GM12878 (cell line): ENCODE data around the gene CFAP161. TPM values are rescaled to one million over a fixed set of nuclear protein-coding genes. Genes with fewer than 3 reads are reported as not detected.

Experiments
- ATAC-seq: fragments of 200-7000 bp; cut with Tn5 transposase; 3 replicates; pipeline ENCODE4 v1.9.1; 2020; ENCODE audit warnings: mild to moderate bottlenecking, moderate library complexity
- BruUV-seq: library from RNA; stranded (reverse); fragments of 400-500 nt; replicated peaks from 2 replicates; lab custom pipeline; 2021; lab: Mats Ljungman, UMichigan
- CTCF ChIA-PET: fragments of 300-600 bp; sonication (Branson Sonifier 250); formaldehyde crosslinking; extraction: SDS; loops from one replicate; lab custom pipeline; 2021; ENCODE audit warnings: inconsistent platforms; lab: Yijun Ruan, JAX
- POLR2A ChIA-PET: fragments of 350-600 bp; formaldehyde crosslinking; extraction: SDS; loops from one replicate; lab custom pipeline; 2021; ENCODE audit warnings: inconsistent platforms; lab: Charles Lee
- RAD21 ChIA-PET: fragments of 300-600 bp; sonication (Branson Sonifier 250); formaldehyde crosslinking; loops from one replicate; lab custom pipeline; 2023; ENCODE audit warnings: antibody characterized with exemption; ENCODE audit not compliant: unreplicated experiment; lab: Charles Lee
- SMC1A ChIA-PET: fragments of 300-600 bp; sonication (Branson Sonifier 250); formaldehyde crosslinking; loops from one replicate; lab custom pipeline; 2023; ENCODE audit not compliant: unreplicated experiment, uncharacterized antibody; lab: Charles Lee
- DNase-seq: peaks from one replicate; pipeline ENCODE4 v3.0.0-alpha.2; 2011; ENCODE audit warnings: low read depth, low spot score
- FAIRE-seq: peaks from 3 replicates; lab custom pipeline; 2011; peaks lifted over from hg19 to GRCh38; lab: Jason Lieb, UNC
- H2AFZ ChIP-seq: 2 replicates; pipeline ENCODE4 v1.6.0; 2011; ENCODE audit warnings: low read depth, low read length, control low read depth; ENCODE audit not compliant: control insufficient read depth
- H3K27ac ChIP-seq: 2 replicates; pipeline ENCODE4 v1.5.1; 2011; ENCODE audit warnings: control low read depth; ENCODE audit not compliant: control insufficient read depth, insufficient read depth
- H3K27me3 ChIP-seq, 2 experiments: replicated peaks in 1 of 2; 2 replicates each; pipeline versions ENCODE4 v1.6.0 to v1.6.1; 2011; ENCODE audit warnings: low read length in 1 of 2; ENCODE audit not compliant: control insufficient read depth in 2 of 2, insufficient read depth in 2 of 2
- H3K36me3 ChIP-seq, 2 experiments: 2 replicates each; pipeline ENCODE4 v1.5.1; 2011; ENCODE audit warnings: low read length in 1 of 2; ENCODE audit not compliant: control insufficient read depth in 2 of 2, insufficient read depth in 2 of 2
- H3K4me1 ChIP-seq: 2 replicates; pipeline ENCODE4 v1.6.1; 2011; ENCODE audit warnings: mild to moderate bottlenecking, low read length, moderate library complexity, mixed read lengths; ENCODE audit not compliant: control insufficient read depth, insufficient read depth
- H3K4me2 ChIP-seq: 2 replicates; pipeline ENCODE4 v1.6.0; 2011; ENCODE audit warnings: control low read depth; ENCODE audit not compliant: control insufficient read depth, insufficient read depth
- H3K4me3 ChIP-seq: fragments of 200-600 bp; sonication (generic); 2 replicates; pipeline ENCODE4 v1.5.1; 2016
- H3K79me2 ChIP-seq: 2 replicates; pipeline ENCODE4 v1.6.0; 2011; ENCODE audit warnings: low read length; ENCODE audit not compliant: control insufficient read depth, insufficient read depth
- H3K9ac ChIP-seq: 2 replicates; pipeline ENCODE4 v1.8.0; 2011; ENCODE audit warnings: low read length, control low read depth, mixed read lengths; ENCODE audit not compliant: control insufficient read depth, insufficient read depth
- H3K9me3 ChIP-seq: replicated peaks from 3 replicates; pipeline ENCODE4 v1.5.1; 2011; ENCODE audit warnings: mild to moderate bottlenecking, low read length; ENCODE audit not compliant: control insufficient read depth, insufficient read depth
- H4K20me1 ChIP-seq: 2 replicates; pipeline ENCODE4 v1.6.0; 2011; ENCODE audit not compliant: control insufficient read depth, insufficient read depth
- NFXL1 ChIP-seq: fragments of 450-650 bp; IDR thresholded peaks from 2 replicates; pipeline ENCODE4 v1.6.1; 2017; ENCODE audit warnings: antibody characterized with exemption, mild to moderate bottlenecking, borderline replicate concordance
- WGBS: methylation state at CpG from one replicate; pipeline ENCODE4 v1.1.6; 2016; ENCODE audit warnings: low lambda C conversion rate; ENCODE audit not compliant: insufficient replicate concordance, insufficient coverage; ENCODE audit errors: missing lambda C conversion rate; 5-methylcytosine and 5-hydroxymethylcytosine counted together
- in situ Hi-C: fragments of 300-500 bp; cut with MboI; formaldehyde crosslinking; loops from 9 replicates; pipeline ENCODE4 v1.14.3; 2018; ENCODE audit warnings: mixed read lengths
- intact Hi-C: fragments of 100-400 bp; cut with micrococcal nuclease; formaldehyde crosslinking; loops from one replicate; pipeline ENCODE4 v1.14.2; 2022; ENCODE audit not compliant: unreplicated experiment
- polyA plus RNA-seq, 11 experiments: library from polyadenylated mRNA; depleted of rRNA in 4 of 11; unstranded in 6 of 11; stranded (reverse) in 5 of 11; fragments of >200 nt; fragmentation: Nextera tagmentation in 4 of 11; fragmentation: Illumina TruSeq in 1 of 11; extraction: Ambion mirVana in 4 of 11; extraction: Trizol in 1 of 11; gene quantifications; 1 replicate in 1 of 11; 2 replicates in 10 of 11; pipeline versions ENCODE4 v1.2.1 to v1.2.3, GENCODE V29; 2011 to 2016; ENCODE audit warnings: inconsistent platforms in 2 of 11, missing spikeins in 2 of 11, low read depth in 1 of 11
- total RNA-seq, 4 experiments: library from RNA; depleted of rRNA in 3 of 4; stranded (reverse); fragments of >200 nt in 3 of 4; fragmentation: Illumina TruSeq in 1 of 4; extraction: Trizol in 1 of 4; gene quantifications; 2 replicates each; pipeline versions ENCODE4 v1.2.1 to v1.2.3, GENCODE V29; 2013 to 2021
- TF ChIP-seq, protein P1 (sequence below): fragments of 450-650 bp; IDR thresholded peaks from 2 replicates; pipeline ENCODE4 v1.6.1; 2016; ENCODE audit warnings: mild to moderate bottlenecking, moderate library complexity, borderline replicate concordance
- TF ChIP-seq, protein P2 (sequence below): fragments of 450-650 bp; IDR thresholded peaks from 2 replicates; pipeline ENCODE4 v1.6.1; 2017; ENCODE audit warnings: mild to moderate bottlenecking
- TF ChIP-seq, protein P3 (sequence below): IDR thresholded peaks from 2 replicates; pipeline ENCODE4 v1.6.1; 2011; ENCODE audit warnings: borderline replicate concordance, low read depth, mild to moderate bottlenecking, moderate library complexity, mixed read lengths, low read length; ENCODE audit not compliant: insufficient read depth; ENCODE audit errors: extremely low read length

Gene CFAP161
- total and polyA plus RNA-seq, 10 of the 15 experiments (the other 5 are each of a cell fraction or from before 2014, with no cell fraction given): 0.31 TPM; not detected in 9

DNA sequence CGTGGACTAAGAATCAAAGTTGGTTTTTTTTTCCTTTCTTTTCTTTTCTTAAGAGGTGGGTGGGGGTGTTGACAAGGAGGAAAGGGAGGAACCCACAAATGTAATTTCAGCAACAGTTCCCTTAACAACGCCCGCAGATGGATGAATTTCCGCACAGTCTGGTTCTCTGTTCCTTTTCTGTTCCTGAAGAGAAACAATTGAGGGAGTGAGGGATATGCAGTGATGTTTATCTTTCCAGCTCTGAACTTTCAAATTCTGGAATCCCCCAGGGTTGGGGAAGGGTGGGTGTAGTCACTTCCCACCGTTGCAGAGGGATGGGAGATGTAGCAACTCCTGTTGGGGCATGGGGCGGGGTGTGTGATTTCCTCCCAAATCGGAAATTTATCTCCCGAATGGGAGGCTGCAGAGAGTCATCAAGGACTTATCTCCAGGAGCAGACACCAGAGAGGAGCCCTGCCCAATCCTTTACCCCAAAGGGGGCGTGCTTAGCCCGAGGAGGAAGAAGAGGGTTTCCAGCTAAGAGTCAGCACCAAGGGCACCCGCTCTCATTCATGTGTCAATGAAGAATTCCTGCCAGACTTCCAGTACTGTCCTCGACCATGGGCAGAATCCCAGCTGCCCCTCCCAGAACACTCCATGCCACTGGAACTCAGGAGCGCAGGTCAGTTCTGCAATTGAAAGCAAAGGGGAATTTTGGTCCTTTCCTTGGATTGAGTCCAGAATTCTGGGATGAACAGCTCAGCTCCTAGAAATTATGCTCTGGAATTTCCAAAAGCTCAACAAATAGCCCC, 35.0 kb upstream of the CFAP161 start:
- Histone ChIP-seq H3K27ac (no peak overlapping the region), H2AFZ (no peak overlapping the region), H3K4me2 (no peak overlapping the region), H3K9me3 (no peaks in the 10 kb centered on the region), H3K36me3 (no peaks in the 10 kb centered on the region), H3K4me3 (no peak overlapping the region), H3K27me3 (peaks cover 0 to 14% of the 10 kb centered on the region in 2 experiments; a peak in 3 of 4 replicates), H3K9ac (no peak overlapping the region), H4K20me1 (no peaks in the 10 kb centered on the region), H3K79me2 (no peaks in the 10 kb centered on the region), H3K4me1 (no peaks in the 10 kb centered on the region)
- ATAC-seq (no peak), DNase-seq (no peak), FAIRE-seq (no peak)
- ChIA-PET POLR2A (no interaction called here), SMC1A (interaction anchor here (0.5 to 1.8 kb wide), 4 partner anchors 8 to 167 kb away, joined by 3 to 6 read pairs (median 4); no protein-coding TSS in a partner anchor), RAD21 (interaction anchor here (1.5 kb wide), 1 partner anchor 167 kb away, joined by 4 read pairs; no protein-coding TSS in a partner anchor), CTCF (interaction anchor here (0.6 to 3.3 kb wide), 4 partner anchors 8 to 643 kb away, joined by 3 to 17 read pairs (median 4); no protein-coding TSS in a partner anchor)
- TF ChIP-seq NFXL1: no peak
- intact Hi-C loops (no loop called here), in situ Hi-C loops (no loop called here)
- no TSS peak for BruUV-seq
- WGBS: 15% methylated on average over 13 of the region's 13 CpGs

DNA sequence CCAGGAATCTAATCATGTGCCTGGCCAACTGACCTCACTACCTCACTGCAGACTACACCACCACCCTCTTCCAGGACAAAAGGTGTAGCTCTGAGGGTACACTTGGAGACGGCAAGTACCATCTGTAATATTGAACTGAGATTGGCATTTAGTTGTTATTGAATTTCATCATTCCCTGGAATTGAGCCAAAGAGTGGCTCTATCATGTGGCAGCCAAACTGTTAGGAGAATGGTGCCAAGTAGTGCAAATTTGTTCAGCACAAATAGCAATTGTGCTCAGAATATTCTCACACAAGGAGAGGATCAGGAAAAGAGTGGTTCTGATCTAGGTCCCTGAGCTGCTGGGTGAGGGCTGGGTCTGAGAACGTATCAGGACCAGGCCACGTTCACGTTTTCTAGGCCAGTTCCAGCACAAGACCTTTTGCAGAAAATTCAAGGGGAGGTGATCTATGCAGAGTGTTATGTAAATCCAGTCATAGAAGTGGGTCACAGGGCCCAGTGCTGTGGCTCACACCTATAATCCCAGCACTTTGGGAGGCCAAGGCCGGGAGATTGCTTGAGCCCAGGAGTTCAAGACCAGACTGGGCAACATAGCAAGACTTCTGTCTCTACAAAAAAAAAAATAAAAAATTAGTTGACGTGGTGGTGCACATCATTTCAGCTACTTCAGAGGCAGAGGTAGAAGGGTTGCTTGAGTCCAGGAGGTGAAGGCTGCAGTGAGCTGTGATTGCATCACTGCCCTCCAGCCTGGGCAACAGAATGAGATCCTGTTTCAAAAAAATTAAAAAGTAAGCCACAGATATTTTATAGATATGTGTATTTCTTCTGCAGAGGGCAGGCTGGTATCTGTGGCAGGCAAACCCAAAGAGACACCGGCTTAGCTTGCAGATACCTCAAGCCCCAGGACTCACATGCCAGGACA, 31.9 kb upstream of the CFAP161 start:
- CTCF ChIA-PET: interaction anchor here (0.7 to 19.0 kb wide), 2 partner anchors 34 to 164 kb away, joined by 3 to 438 read pairs; no protein-coding TSS in a partner anchor
- TF ChIP-seq, protein P1, sequence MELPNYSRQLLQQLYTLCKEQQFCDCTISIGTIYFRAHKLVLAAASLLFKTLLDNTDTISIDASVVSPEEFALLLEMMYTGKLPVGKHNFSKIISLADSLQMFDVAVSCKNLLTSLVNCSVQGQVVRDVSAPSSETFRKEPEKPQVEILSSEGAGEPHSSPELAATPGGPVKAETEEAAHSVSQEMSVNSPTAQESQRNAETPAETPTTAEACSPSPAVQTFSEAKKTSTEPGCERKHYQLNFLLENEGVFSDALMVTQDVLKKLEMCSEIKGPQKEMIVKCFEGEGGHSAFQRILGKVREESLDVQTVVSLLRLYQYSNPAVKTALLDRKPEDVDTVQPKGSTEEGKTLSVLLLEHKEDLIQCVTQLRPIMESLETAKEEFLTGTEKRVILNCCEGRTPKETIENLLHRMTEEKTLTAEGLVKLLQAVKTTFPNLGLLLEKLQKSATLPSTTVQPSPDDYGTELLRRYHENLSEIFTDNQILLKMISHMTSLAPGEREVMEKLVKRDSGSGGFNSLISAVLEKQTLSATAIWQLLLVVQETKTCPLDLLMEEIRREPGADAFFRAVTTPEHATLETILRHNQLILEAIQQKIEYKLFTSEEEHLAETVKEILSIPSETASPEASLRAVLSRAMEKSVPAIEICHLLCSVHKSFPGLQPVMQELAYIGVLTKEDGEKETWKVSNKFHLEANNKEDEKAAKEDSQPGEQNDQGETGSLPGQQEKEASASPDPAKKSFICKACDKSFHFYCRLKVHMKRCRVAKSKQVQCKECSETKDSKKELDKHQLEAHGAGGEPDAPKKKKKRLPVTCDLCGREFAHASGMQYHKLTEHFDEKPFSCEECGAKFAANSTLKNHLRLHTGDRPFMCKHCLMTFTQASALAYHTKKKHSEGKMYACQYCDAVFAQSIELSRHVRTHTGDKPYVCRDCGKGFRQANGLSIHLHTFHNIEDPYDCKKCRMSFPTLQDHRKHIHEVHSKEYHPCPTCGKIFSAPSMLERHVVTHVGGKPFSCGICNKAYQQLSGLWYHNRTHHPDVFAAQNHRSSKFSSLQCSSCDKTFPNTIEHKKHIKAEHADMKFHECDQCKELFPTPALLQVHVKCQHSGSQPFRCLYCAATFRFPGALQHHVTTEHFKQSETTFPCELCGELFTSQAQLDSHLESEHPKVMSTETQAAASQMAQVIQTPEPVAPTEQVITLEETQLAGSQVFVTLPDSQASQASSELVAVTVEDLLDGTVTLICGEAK: no peak
- TF ChIP-seq, protein P2, sequence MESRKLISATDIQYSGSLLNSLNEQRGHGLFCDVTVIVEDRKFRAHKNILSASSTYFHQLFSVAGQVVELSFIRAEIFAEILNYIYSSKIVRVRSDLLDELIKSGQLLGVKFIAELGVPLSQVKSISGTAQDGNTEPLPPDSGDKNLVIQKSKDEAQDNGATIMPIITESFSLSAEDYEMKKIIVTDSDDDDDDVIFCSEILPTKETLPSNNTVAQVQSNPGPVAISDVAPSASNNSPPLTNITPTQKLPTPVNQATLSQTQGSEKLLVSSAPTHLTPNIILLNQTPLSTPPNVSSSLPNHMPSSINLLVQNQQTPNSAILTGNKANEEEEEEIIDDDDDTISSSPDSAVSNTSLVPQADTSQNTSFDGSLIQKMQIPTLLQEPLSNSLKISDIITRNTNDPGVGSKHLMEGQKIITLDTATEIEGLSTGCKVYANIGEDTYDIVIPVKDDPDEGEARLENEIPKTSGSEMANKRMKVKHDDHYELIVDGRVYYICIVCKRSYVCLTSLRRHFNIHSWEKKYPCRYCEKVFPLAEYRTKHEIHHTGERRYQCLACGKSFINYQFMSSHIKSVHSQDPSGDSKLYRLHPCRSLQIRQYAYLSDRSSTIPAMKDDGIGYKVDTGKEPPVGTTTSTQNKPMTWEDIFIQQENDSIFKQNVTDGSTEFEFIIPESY: no peak
- TF ChIP-seq, protein P3, sequence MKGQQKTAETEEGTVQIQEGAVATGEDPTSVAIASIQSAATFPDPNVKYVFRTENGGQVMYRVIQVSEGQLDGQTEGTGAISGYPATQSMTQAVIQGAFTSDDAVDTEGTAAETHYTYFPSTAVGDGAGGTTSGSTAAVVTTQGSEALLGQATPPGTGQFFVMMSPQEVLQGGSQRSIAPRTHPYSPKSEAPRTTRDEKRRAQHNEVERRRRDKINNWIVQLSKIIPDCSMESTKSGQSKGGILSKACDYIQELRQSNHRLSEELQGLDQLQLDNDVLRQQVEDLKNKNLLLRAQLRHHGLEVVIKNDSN: no peak

More for the DNA sequence above, 31.9 kb upstream of the CFAP161 start:
- no peak overlapping the region for H3K4me2 ChIP-seq
- in situ Hi-C loops: loop anchor here (10.0 kb wide), 1 partner anchor 647 kb away; no protein-coding TSS in a partner anchor
- H3K36me3 ChIP-seq: no peaks in the 10 kb centered on the region
- H2AFZ ChIP-seq: no peak overlapping the region
- H3K27me3 ChIP-seq: peaks cover 0 to 14% of the 10 kb centered on the region in 2 experiments; a peak in 3 of 4 replicates
- FAIRE-seq: no peak
- no peak overlapping the region for H3K27ac ChIP-seq
- H3K4me3 ChIP-seq: no peak overlapping the region
- intact Hi-C loops: no loop called here
- no peaks in the 10 kb centered on the region for H3K79me2 ChIP-seq
- SMC1A ChIA-PET: interaction anchor here (0.8 kb wide), 1 partner anchor 54 kb away, joined by 3 read pairs; no protein-coding TSS in a partner anchor
- H3K9me3 ChIP-seq: no peaks in the 10 kb centered on the region
- POLR2A ChIA-PET: no interaction called here
- no peak for DNase-seq
- ATAC-seq: no peak
- BruUV-seq: no TSS peak
- RAD21 ChIA-PET: interaction anchor here (1.9 kb wide), 1 partner anchor 164 kb away, joined by 6 read pairs; no protein-coding TSS in a partner anchor
- 20% methylated on average over 7 of the region's 7 CpGs for WGBS
- H3K4me1 ChIP-seq: no peaks in the 10 kb centered on the region
- H3K9ac ChIP-seq: no peak overlapping the region
- no peaks in the 10 kb centered on the region for H4K20me1 ChIP-seq
